NCI-H345 treated with DMSO at 0.1 percent for 48 hours (cell line): ENCODE data around the gene SRBD1.
A peak's percentile ranks its signal among the peaks of the same experiment; 100 is the strongest.
"Not testable (repeated sequence)": the region's sequence is repeated elsewhere in the genome, so short reads cannot be mapped to it uniquely, and the experiment has no call there.

Experiments used
- DNase-seq: peaks from one replicate; lab custom pipeline; 2025; ENCODE audit not compliant: unreplicated experiment; lab: John Stamatoyannopoulos, UW

SRBD1 gene

DNA sequence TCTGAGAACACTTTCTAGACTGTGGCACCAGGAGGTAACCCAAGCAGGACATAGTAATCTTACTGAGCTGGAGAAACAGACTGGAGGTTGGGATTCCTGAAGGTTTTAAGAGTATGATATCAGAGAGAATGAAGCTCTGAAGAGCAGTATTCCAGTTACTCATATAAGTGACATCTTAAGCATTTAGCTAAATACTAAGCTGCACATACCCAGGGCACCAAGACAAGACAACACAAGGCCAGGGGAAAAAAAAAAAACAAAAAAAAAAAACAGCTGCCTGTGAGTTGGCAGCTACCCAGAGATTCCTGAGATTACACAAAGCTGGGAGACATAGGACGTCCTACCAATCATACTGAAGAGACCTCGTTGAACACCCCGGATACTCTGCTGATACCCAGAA lies 175.8 kb downstream of the SRBD1 start:
- DNase-seq, result peak; percentile 7

DNA sequence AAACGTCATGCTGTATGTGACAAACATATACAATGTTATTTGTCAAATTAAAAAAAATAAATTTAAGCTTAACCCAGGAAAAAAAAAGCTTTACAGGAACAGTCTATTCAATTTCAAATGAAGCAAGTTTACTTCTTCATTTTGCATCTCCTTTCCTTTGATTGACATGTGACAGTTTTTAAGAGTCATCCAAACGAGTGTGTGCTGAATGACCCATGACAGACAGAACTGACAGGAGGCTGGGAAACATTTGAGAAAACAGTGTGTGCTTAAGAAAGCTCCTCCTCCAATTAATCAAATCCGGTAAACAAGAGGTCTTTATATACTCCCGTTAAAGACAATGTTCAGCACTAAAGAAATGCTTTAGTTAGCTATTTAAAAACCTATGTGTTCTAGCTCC lies 177.7 kb downstream of the SRBD1 start:
- no peak for DNase-seq

DNA sequence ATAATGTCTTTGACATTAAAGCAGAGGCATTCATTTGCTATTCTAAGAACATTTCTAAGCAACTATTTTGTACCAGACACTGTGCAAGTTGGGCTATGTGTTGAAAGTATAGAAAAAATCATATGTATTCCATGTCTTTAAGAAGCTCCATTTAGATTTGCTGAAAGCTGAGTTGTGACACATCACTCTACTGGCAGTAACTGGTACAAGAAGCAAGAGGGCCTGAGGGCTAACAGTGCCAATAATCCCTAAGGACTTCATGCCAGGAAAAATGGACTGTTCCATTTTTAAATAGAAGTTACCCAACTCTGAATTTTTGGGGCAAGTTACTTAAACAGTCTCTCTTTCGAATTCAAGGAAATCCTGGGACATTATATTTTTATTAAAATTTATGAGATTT lies 178.7 kb downstream of the SRBD1 start:
- DNase-seq, result no peak

DNA sequence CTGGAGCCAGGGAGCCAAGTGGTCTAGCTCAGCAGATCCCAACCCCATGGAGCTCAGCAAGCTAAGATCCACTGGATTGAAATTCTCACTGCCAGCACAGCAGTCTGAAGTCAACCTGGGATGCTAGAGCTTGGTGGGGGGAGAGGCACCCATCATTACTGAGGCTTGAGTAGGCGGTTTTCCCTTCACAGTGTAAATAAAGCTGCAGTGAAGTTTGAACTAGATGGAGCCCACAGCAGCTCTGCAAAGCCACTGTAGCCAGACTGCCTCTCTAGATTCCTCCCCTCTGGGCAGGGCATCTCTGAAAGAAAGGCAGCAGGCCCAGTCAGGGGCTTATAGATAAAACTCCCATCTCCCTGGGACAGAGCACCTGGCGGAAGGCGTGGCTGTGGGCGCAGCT lies 185.0 kb downstream of the SRBD1 start:
- DNase-seq, result not testable (repeated sequence)

DNA sequence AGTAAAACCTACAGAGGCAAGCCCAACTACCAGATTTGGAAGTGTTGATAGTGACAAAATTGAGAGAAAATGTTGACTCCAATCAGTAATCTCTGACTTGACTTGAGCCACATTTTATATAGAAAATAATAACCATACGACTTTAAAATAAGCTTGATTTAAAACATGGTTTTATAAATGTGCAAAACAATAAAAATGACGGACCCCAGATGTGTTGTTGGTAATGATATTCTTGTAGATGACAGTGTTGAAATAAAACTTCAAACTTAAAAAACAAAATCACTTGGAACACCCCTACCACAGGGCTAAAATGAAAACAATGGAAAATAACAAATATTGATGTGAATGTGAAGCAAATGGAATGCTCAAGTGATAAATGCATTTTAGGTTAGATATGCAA lies 188.1 kb downstream of the SRBD1 start:
- DNase-seq, result no peak

DNA sequence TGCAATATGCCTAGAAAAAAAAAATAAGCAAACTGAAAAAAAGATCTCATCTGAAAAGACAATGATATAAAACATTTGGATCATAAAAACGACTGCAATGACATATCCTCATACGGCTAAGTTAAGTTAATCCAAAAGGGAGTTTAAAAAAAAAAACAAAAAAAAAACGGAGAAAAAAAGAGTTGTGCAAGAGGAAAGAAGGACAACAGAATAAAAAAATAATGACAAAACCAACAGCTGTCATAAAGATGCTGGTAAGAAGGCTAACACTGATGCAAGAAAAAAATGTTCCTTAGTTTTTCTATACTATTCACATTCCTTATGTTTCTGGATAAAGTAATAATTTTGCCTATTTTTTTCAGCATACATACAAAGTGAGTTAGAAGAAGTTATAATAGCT lies 192.5 kb downstream of the SRBD1 start:
- no peak for DNase-seq

DNA sequence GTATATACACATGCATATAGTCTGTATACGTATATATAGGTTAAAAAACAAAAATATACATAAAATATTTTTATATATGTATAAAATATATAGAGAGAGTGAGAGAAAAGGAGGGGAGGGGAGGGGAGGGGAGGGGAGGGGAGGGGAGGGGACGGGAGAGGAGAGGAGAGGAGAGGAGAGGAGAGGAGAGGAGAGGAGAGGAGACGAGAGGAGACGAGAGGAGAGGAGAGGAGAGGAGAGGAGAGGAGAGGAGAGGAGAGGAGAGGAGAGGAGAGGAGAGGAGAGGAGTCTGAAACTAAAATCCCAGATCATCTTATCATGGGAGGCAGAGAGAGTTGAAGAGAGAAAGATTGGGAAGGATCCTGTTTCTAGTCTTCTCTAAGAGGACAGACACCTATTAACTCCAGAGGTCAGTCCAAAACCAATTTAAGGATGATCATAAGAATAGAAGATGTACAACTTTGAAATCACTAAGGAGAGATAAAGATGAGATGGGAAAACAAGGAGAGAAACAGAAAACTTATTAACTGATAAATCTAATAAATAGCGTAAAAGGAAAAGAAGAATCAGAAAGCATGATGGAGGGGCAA lies 195.4 kb downstream of the SRBD1 start:
- DNase-seq, result no peak

DNA sequence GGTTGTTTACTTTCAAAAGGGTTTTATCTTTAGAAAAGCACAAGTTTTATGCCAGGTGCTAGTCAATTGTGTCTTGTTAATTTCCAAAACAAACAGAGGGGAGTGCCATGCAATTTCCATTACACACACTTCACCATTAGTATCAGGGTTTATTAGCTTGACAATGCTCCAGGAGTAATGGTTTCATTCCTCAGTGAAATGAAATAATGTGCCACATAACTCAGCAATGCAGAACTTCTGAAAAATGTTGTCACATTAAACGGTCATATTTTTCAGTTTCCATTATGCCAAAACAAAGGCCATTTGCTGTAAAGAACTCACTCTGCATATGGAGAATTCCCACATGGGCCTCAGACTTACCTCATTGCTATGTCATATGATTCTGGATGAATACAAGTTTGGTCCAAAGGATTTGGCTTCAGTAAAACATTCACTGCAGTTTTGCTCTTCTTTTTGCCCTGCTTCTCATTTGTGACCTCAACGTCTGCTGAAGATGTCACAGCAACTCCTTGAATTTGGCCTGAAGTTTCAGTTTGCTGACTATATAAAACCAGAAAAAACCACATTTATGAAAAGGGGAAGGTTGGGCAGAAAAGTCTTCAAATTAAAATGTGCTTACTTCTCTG lies 198.2 kb downstream of the SRBD1 start:
- no peak for DNase-seq

DNA sequence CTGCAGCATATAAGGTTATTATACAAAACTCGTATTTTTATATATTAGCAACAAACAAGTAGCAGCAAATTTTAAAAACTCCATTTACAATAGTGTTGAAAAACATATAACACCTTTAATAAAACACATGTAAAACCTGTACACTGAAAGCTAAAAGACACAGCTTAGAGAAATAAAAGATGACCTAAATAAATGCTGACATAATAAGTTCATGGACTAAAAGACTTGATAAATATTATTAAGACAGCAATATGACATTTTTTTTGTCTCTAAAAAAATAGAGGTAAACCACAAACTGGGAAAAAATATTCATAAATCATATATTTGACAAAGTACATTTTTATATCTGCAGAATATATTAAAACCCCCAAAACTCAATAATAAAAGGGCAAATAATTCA lies 201.4 kb downstream of the SRBD1 start:
- no peak for DNase-seq

DNA sequence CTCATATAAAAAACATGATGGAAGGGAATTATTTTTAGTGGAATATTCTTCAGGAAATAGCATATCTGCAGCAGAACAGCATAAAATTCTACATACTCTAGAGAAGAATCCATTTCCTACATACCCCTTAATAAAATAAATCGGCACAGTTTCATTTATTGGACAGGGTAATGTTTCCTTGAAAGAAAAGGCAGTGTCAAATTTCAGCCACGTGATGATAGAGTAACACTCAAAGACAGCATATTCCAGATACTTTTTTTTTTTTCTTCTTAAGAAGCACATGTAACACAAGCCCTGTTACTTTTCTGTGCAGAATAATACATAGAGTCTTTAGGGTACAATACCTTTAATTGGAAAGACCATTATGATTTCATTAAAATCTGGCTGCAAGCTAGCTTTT lies 204.4 kb downstream of the SRBD1 start:
- no peak for DNase-seq

DNA sequence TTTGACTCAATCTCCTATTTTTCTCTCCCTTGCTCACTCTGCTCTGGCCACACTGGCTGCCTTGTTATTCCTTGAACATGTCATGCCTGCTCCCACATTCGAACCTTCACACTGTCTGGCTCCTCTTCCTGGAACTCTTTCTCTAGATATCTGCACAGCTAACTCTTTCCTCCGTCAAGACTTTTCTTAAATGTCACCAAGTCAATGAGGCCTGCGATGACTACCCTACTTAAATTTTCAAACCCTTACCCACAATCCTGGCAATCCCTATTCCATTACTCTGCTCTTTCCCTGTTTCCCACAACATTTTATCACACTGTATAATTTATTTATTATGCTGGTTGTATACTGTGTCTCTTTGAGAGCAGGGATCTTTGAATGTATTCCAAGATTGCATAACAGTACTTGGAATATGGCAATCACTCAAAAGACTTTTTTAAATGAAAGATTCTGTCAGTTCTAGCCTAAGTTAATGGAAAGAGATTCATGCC lies 206.2 kb downstream of the SRBD1 start:
- no peak for DNase-seq

DNA sequence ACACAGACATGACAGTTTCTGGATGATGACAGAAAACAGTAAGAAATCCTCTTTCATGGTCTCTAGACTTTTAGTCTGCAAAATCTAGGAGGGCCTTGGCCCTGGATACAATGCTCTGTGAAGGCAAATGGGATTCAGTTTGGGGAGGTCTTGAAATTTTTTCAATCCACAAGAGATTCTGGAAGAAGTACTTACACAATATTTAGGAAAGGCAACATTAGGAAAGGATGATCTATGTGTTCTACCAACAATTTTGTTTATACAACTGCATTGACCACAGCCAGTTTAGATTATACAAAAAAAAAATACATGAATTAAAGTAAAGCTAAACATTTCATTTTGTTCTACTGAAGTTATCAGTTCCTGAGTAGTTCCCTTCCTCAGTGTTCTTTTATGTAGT lies 208.0 kb downstream of the SRBD1 start:
- no peak for DNase-seq

DNA sequence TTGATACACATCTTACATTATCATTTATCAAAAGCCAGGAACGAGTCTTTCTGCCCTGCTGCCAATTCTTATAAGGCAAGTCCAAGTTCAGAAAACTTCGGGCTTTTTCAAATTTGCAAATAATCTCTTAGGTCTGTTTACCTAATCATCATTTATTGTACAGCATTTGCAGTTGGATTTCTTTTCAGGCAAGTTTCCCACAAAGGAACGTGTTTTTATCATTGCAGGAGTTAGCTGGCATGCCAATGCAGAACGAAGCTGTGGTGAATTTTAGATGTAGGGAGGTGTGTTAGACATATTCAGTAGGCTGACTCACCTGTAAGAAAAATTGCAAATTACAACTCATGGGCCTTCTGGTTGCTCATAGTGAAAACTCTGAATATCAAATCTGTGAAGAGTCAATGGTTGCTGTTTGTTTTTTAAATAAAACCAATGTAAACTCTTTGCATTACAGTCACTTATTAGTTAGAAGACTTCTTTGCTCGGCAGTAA lies 209.6 kb downstream of the SRBD1 start:
- no peak for DNase-seq

DNA sequence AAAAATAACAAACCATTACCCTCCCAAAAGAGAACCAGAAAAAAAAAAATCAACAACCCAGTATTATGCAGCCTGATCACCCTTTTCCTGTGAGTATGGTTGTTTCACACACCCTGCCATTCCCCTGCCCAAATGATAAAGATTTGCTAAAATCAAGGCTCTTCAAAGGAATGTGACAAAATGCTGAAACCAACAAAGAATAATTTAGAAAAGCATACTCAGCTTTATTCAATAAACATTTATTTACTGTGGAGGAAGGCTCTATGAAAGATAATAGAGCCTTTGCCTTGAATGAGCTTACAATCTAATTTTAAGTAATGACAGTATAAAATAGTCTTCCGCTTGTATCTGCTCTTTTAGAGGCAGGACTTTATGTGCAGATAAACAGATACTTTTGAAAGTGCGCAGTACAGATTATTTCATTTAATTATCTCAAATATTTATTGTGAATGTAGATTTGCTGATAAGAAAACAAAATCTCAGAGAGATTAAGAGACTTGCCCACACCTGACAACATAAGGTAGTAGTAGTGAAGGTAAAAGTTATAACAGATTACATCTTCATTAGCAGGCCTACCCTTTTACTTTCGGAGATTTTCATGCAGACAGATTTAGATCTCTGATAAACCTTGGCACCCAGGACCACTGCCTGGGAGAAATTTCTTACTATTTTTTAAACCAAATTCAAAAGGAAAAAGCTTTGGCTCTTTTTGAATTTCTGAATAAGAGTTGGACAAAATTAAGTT lies 211.9 kb downstream of the SRBD1 start:
- DNase-seq, result no peak

DNA sequence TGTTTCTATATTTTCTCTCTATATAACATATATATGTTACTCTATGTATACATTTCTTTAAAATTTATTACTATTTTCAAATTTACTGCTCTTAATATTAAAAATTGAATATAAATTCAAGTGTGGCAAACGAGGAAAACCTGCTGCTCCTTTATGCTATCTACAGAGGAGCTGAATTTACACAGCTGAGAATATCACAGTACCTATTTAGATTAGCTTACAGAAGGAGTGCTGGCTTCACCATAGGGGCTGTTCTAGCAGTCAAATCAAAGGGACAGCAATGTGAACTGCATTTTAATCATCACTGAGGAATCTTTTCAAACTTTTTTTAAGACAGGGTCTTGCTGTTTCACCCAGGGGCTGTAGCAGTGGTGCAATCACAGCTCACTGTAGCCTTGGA lies 213.8 kb downstream of the SRBD1 start:
- no peak for DNase-seq

DNA sequence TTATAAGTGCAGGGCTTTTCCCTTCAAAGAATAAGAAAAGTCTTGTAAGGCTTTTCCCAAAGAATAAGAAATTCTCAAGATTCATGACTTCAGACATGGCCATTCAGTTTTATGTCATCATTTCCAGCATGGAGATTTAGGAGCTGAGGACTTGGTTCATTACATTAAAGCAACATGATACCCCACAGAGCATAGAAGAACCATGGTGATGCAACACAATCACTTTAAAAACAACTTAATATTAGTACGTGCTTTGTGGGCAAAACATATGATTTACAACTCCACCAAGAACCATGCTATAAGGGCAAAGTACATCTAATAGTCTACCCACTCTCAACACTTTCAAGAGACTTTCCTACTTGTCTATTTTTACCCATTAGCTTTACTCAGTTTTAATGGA lies 214.4 kb downstream of the SRBD1 start:
- DNase-seq, result no peak

DNA sequence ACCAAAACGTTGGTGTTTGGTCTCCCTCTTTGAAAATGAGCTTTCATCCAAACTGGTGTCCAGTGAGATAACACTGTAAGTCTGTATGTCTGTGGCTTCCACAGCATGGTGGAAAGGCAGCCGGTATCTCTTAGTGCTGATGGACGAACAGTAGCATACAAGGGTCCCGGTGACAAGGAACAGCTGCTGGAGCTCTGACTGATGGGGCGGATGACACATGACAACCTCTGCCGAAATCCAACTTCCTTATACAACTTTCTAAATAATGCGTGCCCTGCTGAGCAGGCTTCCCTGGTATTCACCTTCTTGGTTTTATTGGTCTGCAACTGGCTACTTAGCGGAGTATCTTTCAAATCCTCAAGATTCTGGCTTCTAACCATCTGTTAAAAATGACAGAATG lies 216.2 kb downstream of the SRBD1 start:
- DNase-seq, result no peak

DNA sequence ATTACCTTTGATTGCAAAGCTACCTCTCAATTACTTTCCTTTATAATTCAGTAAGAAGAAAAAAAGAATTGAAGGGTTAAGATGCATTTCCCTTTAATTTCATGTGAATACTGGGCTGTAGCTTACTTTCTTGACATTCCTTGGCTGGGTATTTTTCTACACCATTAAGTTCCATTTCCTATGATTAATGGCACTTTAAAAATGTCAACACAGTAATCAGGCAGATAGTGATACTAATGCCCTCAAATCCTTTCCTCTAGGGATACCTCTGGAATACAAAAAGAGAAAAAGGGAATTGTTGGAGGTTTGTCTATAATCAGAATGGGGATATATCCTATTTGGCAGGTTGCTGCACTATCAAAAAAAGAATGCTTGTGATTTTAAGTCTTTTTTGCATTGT lies 216.9 kb downstream of the SRBD1 start:
- no peak for DNase-seq

DNA sequence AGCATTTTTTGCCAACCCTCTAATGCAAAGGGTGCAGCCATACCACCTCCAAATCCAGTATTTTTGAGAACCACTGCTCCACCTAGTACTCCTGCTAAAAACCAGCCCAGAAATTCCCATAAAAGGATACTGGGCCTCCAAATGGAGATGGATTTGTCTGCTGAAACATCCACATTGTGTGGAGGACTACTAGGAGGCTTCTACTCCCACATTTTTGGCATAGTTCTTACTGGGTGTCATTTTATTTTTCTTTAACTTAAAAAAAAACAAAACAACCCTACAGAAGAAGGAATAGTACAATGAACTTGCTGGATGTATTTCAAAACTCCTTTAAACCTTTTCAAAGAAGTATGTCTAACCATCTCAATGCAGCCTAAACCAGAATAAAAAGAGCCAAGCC lies 219.2 kb downstream of the SRBD1 start:
- no peak for DNase-seq

DNA sequence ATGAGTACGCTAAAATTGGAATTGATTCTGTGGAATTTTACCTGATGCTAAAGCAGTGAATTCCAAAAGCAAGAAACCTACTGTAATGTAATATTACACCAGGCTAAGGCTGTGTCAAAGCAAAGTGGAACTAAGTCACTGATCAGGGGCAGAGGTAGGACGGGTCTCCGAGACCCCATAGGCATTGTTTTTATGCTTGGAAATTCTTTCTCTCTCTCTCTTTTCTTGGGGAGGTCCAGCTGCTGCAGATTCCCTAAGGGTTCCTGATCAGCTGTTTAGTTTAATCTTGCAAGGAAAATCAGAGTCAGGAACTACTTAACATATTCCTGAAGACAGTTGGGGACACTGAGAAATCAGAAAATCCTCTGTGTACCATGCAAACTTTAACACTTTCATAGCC lies 220.2 kb downstream of the SRBD1 start:
- no peak for DNase-seq

DNA sequence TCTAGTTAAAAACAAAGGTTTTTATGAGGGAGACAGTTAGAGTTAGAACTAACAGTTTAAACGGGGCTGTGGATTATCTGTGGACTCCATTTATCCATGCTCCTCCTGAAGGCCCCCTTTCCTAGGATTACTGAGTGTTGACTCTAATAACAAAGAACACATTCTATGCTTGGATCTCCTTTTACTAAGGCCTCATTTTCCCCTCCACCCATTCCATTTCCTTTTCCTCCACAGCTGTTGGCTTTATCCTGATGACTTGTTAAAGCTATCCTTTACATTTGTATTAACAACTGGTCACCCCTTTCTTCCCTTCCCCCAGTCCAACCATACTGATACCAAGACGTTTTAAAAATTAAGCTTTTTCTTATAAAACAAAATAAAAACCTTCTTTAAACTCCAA lies 220.6 kb downstream of the SRBD1 start:
- DNase-seq, result no peak

DNA sequence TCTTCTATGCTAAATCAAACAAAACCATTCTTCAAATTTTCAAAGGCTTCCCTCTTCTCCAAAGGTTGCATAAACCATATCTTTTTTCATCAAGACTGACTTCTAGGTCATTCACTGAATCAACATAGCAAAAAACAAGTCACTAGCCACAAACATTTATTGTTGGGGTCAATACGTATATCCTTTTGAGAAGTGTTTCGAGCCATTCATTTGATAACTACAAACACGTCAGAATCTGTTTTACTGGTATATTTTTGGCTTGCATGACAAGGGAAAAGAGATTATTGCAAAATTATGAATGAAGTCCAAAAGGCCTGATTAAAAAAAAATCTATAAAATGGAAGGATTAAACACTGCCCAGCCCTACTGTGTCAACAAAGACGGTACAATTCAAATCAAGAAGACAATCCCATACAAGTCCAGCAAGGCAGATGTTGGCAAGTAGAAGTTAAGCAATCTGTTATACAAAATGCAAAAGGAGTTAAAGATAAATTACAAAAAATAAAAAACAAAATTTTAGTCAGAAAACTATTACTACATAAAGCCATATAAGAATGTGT lies 222.4 kb downstream of the SRBD1 start:
- no peak for DNase-seq
